Measurements from ENCODE around the gene NAE1.

- no peak for TF ChIP-seq KAT7 (CRISPR knock-in tag; IDR thresholded peaks at IDR 0.05; ENCODE audit: borderline replicate concordance)
- TF ChIP-seq, protein P1, sequence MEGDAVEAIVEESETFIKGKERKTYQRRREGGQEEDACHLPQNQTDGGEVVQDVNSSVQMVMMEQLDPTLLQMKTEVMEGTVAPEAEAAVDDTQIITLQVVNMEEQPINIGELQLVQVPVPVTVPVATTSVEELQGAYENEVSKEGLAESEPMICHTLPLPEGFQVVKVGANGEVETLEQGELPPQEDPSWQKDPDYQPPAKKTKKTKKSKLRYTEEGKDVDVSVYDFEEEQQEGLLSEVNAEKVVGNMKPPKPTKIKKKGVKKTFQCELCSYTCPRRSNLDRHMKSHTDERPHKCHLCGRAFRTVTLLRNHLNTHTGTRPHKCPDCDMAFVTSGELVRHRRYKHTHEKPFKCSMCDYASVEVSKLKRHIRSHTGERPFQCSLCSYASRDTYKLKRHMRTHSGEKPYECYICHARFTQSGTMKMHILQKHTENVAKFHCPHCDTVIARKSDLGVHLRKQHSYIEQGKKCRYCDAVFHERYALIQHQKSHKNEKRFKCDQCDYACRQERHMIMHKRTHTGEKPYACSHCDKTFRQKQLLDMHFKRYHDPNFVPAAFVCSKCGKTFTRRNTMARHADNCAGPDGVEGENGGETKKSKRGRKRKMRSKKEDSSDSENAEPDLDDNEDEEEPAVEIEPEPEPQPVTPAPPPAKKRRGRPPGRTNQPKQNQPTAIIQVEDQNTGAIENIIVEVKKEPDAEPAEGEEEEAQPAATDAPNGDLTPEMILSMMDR (IDR thresholded peaks at IDR 0.05) = no peak
These were observed 16.1 kb upstream of the NAE1 start for GRCh38 chr16:66846831-66847230.
